Astrocyte (in vitro differentiated cells and primary cell): ENCODE results near the gene MCM3AP. TPM values are rescaled to one million over a fixed set of nuclear protein-coding genes. Genes with fewer than 3 reads are reported as not detected.

ENCODE experiments used
- DNase-seq: peaks from one replicate; pipeline ENCODE4 v3.0.0-alpha.2; 2010; ENCODE audit warnings: low read depth
- FAIRE-seq: peaks from 2 replicates; lab custom pipeline; 2011; peaks lifted over from hg19 to GRCh38; lab: Jason Lieb, UNC
- H2AFZ ChIP-seq: 2 replicates; pipeline ENCODE4 v1.6.0; 2012; ENCODE audit warnings: low read depth, low read length, inconsistent platforms
- H3K27ac ChIP-seq: 2 replicates; pipeline ENCODE4 v1.5.1; 2011; ENCODE audit warnings: low read depth, low read length, inconsistent platforms
- H3K27me3 ChIP-seq: 2 replicates; pipeline ENCODE4 v1.6.0; 2011; ENCODE audit warnings: low read length, inconsistent platforms; ENCODE audit not compliant: insufficient read depth
- H3K36me3 ChIP-seq: 2 replicates; pipeline ENCODE4 v1.5.1; 2011; ENCODE audit warnings: low read length, inconsistent platforms; ENCODE audit not compliant: insufficient read depth
- H3K4me1 ChIP-seq: 2 replicates; pipeline ENCODE4 v1.5.1; 2011; ENCODE audit warnings: low read length, inconsistent platforms; ENCODE audit not compliant: insufficient read depth
- H3K4me2 ChIP-seq: 2 replicates; pipeline ENCODE4 v1.6.0; 2012; ENCODE audit warnings: low read length, inconsistent platforms
- H3K4me3 ChIP-seq: 2 replicates; pipeline ENCODE4 v1.5.1; 2011; ENCODE audit warnings: low read depth, mild to moderate bottlenecking, low read length, inconsistent platforms; ENCODE audit not compliant: insufficient read depth
- H3K79me2 ChIP-seq: 2 replicates; pipeline ENCODE4 v1.6.0; 2012; ENCODE audit warnings: mild to moderate bottlenecking, low read length, inconsistent platforms; ENCODE audit not compliant: insufficient read depth
- H3K9ac ChIP-seq: 2 replicates; pipeline ENCODE4 v1.6.0; 2012; ENCODE audit warnings: mild to moderate bottlenecking, low read length, inconsistent platforms
- H3K9me3 ChIP-seq: 2 replicates; pipeline ENCODE4 v1.5.1; 2012; ENCODE audit warnings: low read depth, mild to moderate bottlenecking, low read length, inconsistent platforms; ENCODE audit not compliant: insufficient read depth
- H4K20me1 ChIP-seq: 2 replicates; pipeline ENCODE4 v1.6.0; 2012; ENCODE audit warnings: low read length, inconsistent platforms; ENCODE audit not compliant: insufficient read depth
- H3K27ac Mint-ChIP-seq: one replicate; pipeline ENCODE4 v1.8.0; 2021; ENCODE audit warnings: mild to moderate bottlenecking, mixed read lengths; ENCODE audit not compliant: unreplicated experiment
- H3K27me3 Mint-ChIP-seq: one replicate; pipeline ENCODE4 v1.8.0; 2021; ENCODE audit warnings: low read depth, mixed read lengths; ENCODE audit not compliant: unreplicated experiment
- H3K36me3 Mint-ChIP-seq: one replicate; pipeline ENCODE4 v1.8.0; 2021; ENCODE audit warnings: low read depth, mixed read lengths; ENCODE audit not compliant: unreplicated experiment
- H3K4me1 Mint-ChIP-seq: one replicate; pipeline ENCODE4 v1.8.0; 2021; ENCODE audit warnings: low read depth, mixed read lengths; ENCODE audit not compliant: unreplicated experiment
- H3K4me3 Mint-ChIP-seq: one replicate; pipeline ENCODE4 v1.8.0; 2021; ENCODE audit warnings: mild to moderate bottlenecking, moderate library complexity, mixed read lengths; ENCODE audit not compliant: unreplicated experiment
- H3K9me3 Mint-ChIP-seq: one replicate; pipeline ENCODE4 v1.8.0; 2021; ENCODE audit warnings: mild to moderate bottlenecking, mixed read lengths; ENCODE audit not compliant: unreplicated experiment
- CTCF ChIP-seq: IDR thresholded peaks from 2 replicates; pipeline ENCODE4 v1.5.1; 2011; ENCODE audit warnings: low read depth, mild to moderate bottlenecking, inconsistent platforms, low read length, moderate library complexity; ENCODE audit not compliant: insufficient read depth
- EZH2 ChIP-seq: IDR thresholded peaks from 2 replicates; pipeline ENCODE4 v1.6.1; 2012; ENCODE audit warnings: mild to moderate bottlenecking, low read length, inconsistent platforms; ENCODE audit not compliant: insufficient read depth
- total RNA-seq: library from RNA; stranded (reverse); gene quantifications from 2 replicates; pipeline ENCODE4 v1.2.1, GENCODE V29; 2021

The MCM3AP gene
- total RNA-seq, 1 donor from 2014 or later, result 84.2 TPM

- Histone ChIP-seq H3K4me2 (no peak overlapping the region), H3K9ac (no peak overlapping the region), H3K4me3 (no peak overlapping the region), H3K9me3 (no peaks in the 10 kb centered on the region), H4K20me1 (peaks cover 75% of the 10 kb centered on the region), H3K79me2 (peaks cover 36% of the 10 kb centered on the region), H3K36me3 (no peaks in the 10 kb centered on the region), H2AFZ (no peak overlapping the region), H3K4me1 (peaks cover under 1% of the 10 kb centered on the region), H3K27ac (no peak overlapping the region), H3K27me3 (no peaks in the 10 kb centered on the region)
- Mint-ChIP-seq H3K4me1 (peaks cover 5% of the 10 kb centered on the region), H3K9me3 (no peaks in the 10 kb centered on the region), H3K27me3 (no peaks in the 10 kb centered on the region), H3K27ac (no peak overlapping the region), H3K36me3 (peaks cover 21% of the 10 kb centered on the region), H3K4me3 (no peak overlapping the region)
- DNase-seq, result no peak
- no peak for FAIRE-seq
- no peak for TF ChIP-seq CTCF
- TF ChIP-seq EZH2, result no peak
Observed at GRCh38 chr21:46220847-46221246, 64.6 kb downstream of the MCM3AP start.

- H3K27ac Mint-ChIP-seq, result peak overlapping the region; percentile 26
- no peaks in the 10 kb centered on the region for H3K4me1 ChIP-seq
- no peak overlapping the region for H3K4me2 ChIP-seq
- no peak overlapping the region for H2AFZ ChIP-seq
- H3K79me2 ChIP-seq, result peaks cover 31% of the 10 kb centered on the region
- no peak overlapping the region for H3K4me3 Mint-ChIP-seq
- FAIRE-seq, result no peak
- H3K4me1 Mint-ChIP-seq, result peaks cover 5% of the 10 kb centered on the region
- TF ChIP-seq EZH2 (no peak), CTCF (no peak)
- no peaks in the 10 kb centered on the region for H3K27me3 Mint-ChIP-seq
- peaks cover 73% of the 10 kb centered on the region for H4K20me1 ChIP-seq
- no peak overlapping the region for H3K27ac ChIP-seq
- H3K27me3 ChIP-seq, result no peaks in the 10 kb centered on the region
- DNase-seq, result no peak
- no peaks in the 10 kb centered on the region for H3K36me3 ChIP-seq
- H3K4me3 ChIP-seq, result no peak overlapping the region
- no peaks in the 10 kb centered on the region for H3K9me3 Mint-ChIP-seq
- no peak overlapping the region for H3K9ac ChIP-seq
- H3K9me3 ChIP-seq, result no peaks in the 10 kb centered on the region
- H3K36me3 Mint-ChIP-seq, result peaks cover 22% of the 10 kb centered on the region
Observed at GRCh38 chr21:46220275-46220810, 65.1 kb downstream of the MCM3AP start.

GRCh38 chr21:46219591-46220239 is 65.7 kb downstream of the MCM3AP start:
- no peaks in the 10 kb centered on the region for H3K4me1 ChIP-seq
- no peak for DNase-seq
- H3K4me3 ChIP-seq, result no peak overlapping the region
- no peaks in the 10 kb centered on the region for H3K36me3 ChIP-seq
- H3K27ac Mint-ChIP-seq, result no peak overlapping the region
- no peaks in the 10 kb centered on the region for H3K27me3 Mint-ChIP-seq
- peaks cover 22% of the 10 kb centered on the region for H3K36me3 Mint-ChIP-seq
- H3K4me3 Mint-ChIP-seq, result no peak overlapping the region
- H3K9me3 Mint-ChIP-seq, result no peaks in the 10 kb centered on the region
- H3K79me2 ChIP-seq, result peaks cover 25% of the 10 kb centered on the region
- no peaks in the 10 kb centered on the region for H3K27me3 ChIP-seq
- no peak overlapping the region for H3K4me2 ChIP-seq
- no peak overlapping the region for H2AFZ ChIP-seq
- no peak overlapping the region for H3K9ac ChIP-seq
- H4K20me1 ChIP-seq, result peaks cover 70% of the 10 kb centered on the region
- peaks cover 5% of the 10 kb centered on the region for H3K4me1 Mint-ChIP-seq
- no peak overlapping the region for H3K27ac ChIP-seq
- H3K9me3 ChIP-seq, result no peaks in the 10 kb centered on the region
- TF ChIP-seq EZH2, result no peak
- no peak for TF ChIP-seq CTCF
- FAIRE-seq, result no peak
